ENCODE results near the gene SHISAL2A.

DNA sequence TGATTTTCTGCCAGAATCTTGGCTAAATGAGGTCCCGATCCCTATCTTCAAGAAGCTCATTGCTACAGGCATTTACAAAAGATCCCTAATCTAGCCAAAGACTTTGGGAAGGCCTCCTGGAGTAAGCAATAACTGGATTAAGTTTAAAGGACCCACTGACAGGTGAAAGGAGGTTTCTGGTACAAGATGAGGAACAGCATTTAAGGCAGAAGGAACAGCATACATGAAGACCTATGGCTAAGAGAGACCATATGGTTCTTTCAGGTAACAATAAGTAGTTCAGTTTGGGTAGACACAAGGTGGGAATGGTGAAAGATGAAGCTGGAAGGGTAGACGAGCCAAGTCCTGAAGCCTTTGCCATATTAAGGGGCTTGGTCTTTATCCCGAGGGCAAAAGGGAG lies 27.8 kb downstream of the SHISAL2A start:
- TF ChIP-seq, protein P1, sequence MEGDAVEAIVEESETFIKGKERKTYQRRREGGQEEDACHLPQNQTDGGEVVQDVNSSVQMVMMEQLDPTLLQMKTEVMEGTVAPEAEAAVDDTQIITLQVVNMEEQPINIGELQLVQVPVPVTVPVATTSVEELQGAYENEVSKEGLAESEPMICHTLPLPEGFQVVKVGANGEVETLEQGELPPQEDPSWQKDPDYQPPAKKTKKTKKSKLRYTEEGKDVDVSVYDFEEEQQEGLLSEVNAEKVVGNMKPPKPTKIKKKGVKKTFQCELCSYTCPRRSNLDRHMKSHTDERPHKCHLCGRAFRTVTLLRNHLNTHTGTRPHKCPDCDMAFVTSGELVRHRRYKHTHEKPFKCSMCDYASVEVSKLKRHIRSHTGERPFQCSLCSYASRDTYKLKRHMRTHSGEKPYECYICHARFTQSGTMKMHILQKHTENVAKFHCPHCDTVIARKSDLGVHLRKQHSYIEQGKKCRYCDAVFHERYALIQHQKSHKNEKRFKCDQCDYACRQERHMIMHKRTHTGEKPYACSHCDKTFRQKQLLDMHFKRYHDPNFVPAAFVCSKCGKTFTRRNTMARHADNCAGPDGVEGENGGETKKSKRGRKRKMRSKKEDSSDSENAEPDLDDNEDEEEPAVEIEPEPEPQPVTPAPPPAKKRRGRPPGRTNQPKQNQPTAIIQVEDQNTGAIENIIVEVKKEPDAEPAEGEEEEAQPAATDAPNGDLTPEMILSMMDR (IDR thresholded peaks at IDR 0.05; ENCODE audit: low read depth, low read length, poor library complexity, severe bottlenecking) = no peak
- TF ChIP-seq EZH2phosphoT487 (IDR thresholded peaks at IDR 0.05; ENCODE audit: borderline replicate concordance, low read length) = no peak

Data from DOHH2 (cell line).